A549 (cell line): ENCODE data around the gene MPPED2.

Experiments
- BCL3 ChIP-seq: fragments of >200 bp; sonication (Bioruptor Twin); formaldehyde crosslinking; IDR thresholded peaks from 3 replicates; pipeline ENCODE4 v1.6.1; 2016
- CTCF ChIP-seq: fragments of >200 bp; sonication (Bioruptor Twin); formaldehyde crosslinking; IDR thresholded peaks from 3 replicates; pipeline ENCODE4 v1.5.1; 2016
- EP300 ChIP-seq, 2 experiments: fragments of >200 bp; sonication (Bioruptor Twin); formaldehyde crosslinking; IDR thresholded peaks; 2 replicates in 1 of 2; 3 replicates in 1 of 2; pipeline ENCODE4 v1.6.1; 2016 to 2017
- FOSL2 ChIP-seq, 2 experiments: fragments of 450-650 bp in 1 of 2; fragments of >200 bp in 1 of 2; sonication (Bioruptor Twin) in 1 of 2; formaldehyde crosslinking; IDR thresholded peaks; 2 replicates each; pipeline versions ENCODE4 v1.5.0 to v1.6.1; 2016 to 2020; ENCODE audit warnings: mild to moderate bottlenecking in 1 of 2, moderate library complexity in 1 of 2
- JUNB ChIP-seq: fragments of >200 bp; sonication (Bioruptor Twin); formaldehyde crosslinking; IDR thresholded peaks from 2 replicates; pipeline ENCODE4 v1.6.1; 2016
- KDM1A ChIP-seq: fragments of 200-600 bp; sonication (generic); IDR thresholded peaks from 2 replicates; pipeline ENCODE4 v1.6.1; 2016; ENCODE audit warnings: low read depth, mild to moderate bottlenecking
- MAX ChIP-seq: IDR thresholded peaks from 2 replicates; pipeline ENCODE4 v1.6.1; 2012
- MAZ ChIP-seq: fragments of 150-350 bp; IDR thresholded peaks from 2 replicates; pipeline ENCODE4 v1.6.1; 2014; ENCODE audit warnings: antibody characterized with exemption, low read depth, low read length, borderline replicate concordance
- POLR2A ChIP-seq: IDR thresholded peaks from 2 replicates; pipeline ENCODE4 v1.6.1; 2012; ENCODE audit warnings: mild to moderate bottlenecking, low read length
- SMC3 ChIP-seq: fragments of >200 bp; sonication (Bioruptor Twin); formaldehyde crosslinking; IDR thresholded peaks from 3 replicates; pipeline ENCODE4 v1.6.1; 2018; ENCODE audit warnings: inconsistent platforms
- TP53 ChIP-seq: fragments of 250-450 bp; sonication (Bioruptor Pico); IDR thresholded peaks from 2 replicates; pipeline ENCODE4 v1.5.0; 2021; ENCODE audit warnings: mild to moderate bottlenecking, moderate library complexity

- no peak for TF ChIP-seq FOSL2 (IDR thresholded peaks at IDR 0.05)
- no peak for TF ChIP-seq FOSL2 (CRISPR knock-in tag; IDR thresholded peaks at IDR 0.05)
- no peak for TF ChIP-seq MAZ
- no peak for TF ChIP-seq JUNB
- no peak for TF ChIP-seq POLR2A
- TF ChIP-seq BCL3, result no peak
- TF ChIP-seq SMC3, result no peak
- TF ChIP-seq MAX, result no peak
- no peak for TF ChIP-seq EP300 (IDR thresholded peaks at IDR 0.05)
- TF ChIP-seq CTCF, result no peak
- no peak for TF ChIP-seq TP53 (CRISPR knock-in tag)
- no peak for TF ChIP-seq KDM1A
Measured at GRCh38 chr11:30424321-30424720, 161.8 kb downstream of the MPPED2 start.
